HL-60/S4 treated with phorbol 12-myristate 13-acetate at 8.2 ng/mL for 4 days and 3 days (cell line): ENCODE data around the gene SMIM7.
"Not testable (repeated sequence)": the region's sequence is repeated elsewhere in the genome, so short reads cannot be mapped to it uniquely, and the experiment has no call there.

Experiments
- in situ Hi-C: fragments of 300-500 bp; cut with MboI; formaldehyde crosslinking; loops from 2 replicates; pipeline ENCODE4 v1.15.0; 2022; ENCODE audit warnings: low sequenced_read_pairs

Gene SMIM7

GRCh38 chr19:16655727-16656126 is 4.2 kb downstream of the SMIM7 start:
- in situ Hi-C loops = no loop called here

GRCh38 chr19:16654627-16655026 is 5.3 kb downstream of the SMIM7 start:
- in situ Hi-C loops = no loop called here

- in situ Hi-C loops = no loop called here
Measured at GRCh38 chr19:16654140-16654539, 5.8 kb downstream of the SMIM7 start.

GRCh38 chr19:16652854-16653253 is 7.1 kb downstream of the SMIM7 start:
- in situ Hi-C loops = no loop called here

GRCh38 chr19:16651421-16652188 is 8.3 kb downstream of the SMIM7 start:
- in situ Hi-C loops = not testable (repeated sequence)

- in situ Hi-C loops = no loop called here
Measured at GRCh38 chr19:16650821-16651220, 9.1 kb downstream of the SMIM7 start.

- in situ Hi-C loops = no loop called here
Measured at GRCh38 chr19:16649734-16650133, 10.2 kb downstream of the SMIM7 start.

- in situ Hi-C loops = no loop called here
Measured at GRCh38 chr19:16645140-16645539, 14.8 kb downstream of the SMIM7 start.

GRCh38 chr19:16641695-16642094 is 18.2 kb downstream of the SMIM7 start:
- in situ Hi-C loops = no loop called here

- in situ Hi-C loops = no loop called here
Measured at GRCh38 chr19:16640951-16641350, 19.0 kb downstream of the SMIM7 start.

- in situ Hi-C loops = no loop called here
Measured at GRCh38 chr19:16638666-16639065, 21.3 kb downstream of the SMIM7 start.

GRCh38 chr19:16637535-16637934 is 22.4 kb downstream of the SMIM7 start:
- in situ Hi-C loops = no loop called here

GRCh38 chr19:16631465-16631864 is 28.5 kb downstream of the SMIM7 start:
- in situ Hi-C loops = no loop called here

GRCh38 chr19:16628984-16629691 is 30.8 kb downstream of the SMIM7 start:
- in situ Hi-C loops = no loop called here

- in situ Hi-C loops = no loop called here
Measured at GRCh38 chr19:16628183-16628983, 31.6 kb downstream of the SMIM7 start, which contains the start of gene MED26. MED26 (minus strand) TSS chr19:16628204; CDS start chr19:16627943, 261 bp downstream.

- in situ Hi-C loops = no loop called here
Measured at GRCh38 chr19:16627928-16628182, 32.1 kb downstream of the SMIM7 start.

- in situ Hi-C loops = no loop called here
Measured at GRCh38 chr19:16627193-16627927, 32.6 kb downstream of the SMIM7 start.

GRCh38 chr19:16626796-16627192 is 33.1 kb downstream of the SMIM7 start:
- in situ Hi-C loops = no loop called here

GRCh38 chr19:16625163-16625958 is 34.6 kb downstream of the SMIM7 start:
- in situ Hi-C loops = no loop called here

GRCh38 chr19:16624236-16624635 is 35.7 kb downstream of the SMIM7 start:
- in situ Hi-C loops = no loop called here
